Activated naive CD4-positive, alpha-beta T cell treated with anti-CD3 and anti-CD28 coated beads, Interleukin-2, amount 50 U/mL, for 72 hours (primary cell): ENCODE measurements around the gene SOCS3. TPM values are rescaled to one million over a fixed set of nuclear protein-coding genes. Genes with fewer than 3 reads are reported as not detected.
A peak's percentile ranks its signal among the peaks of the same experiment; 100 is the strongest.

Experiments
- ATAC-seq, 2 donors: fragments of 150-1000 bp; cut with Tn5 transposase; 2 replicates each; pipeline ENCODE4 v1.10.0; 2021; ENCODE audit warnings: mild to moderate bottlenecking in 2 of 2, moderate library complexity in 2 of 2
- DNase-seq, 2 donors: peaks; one replicate each; pipeline ENCODE4 v3.0.0; 2021 to 2022; ENCODE audit warnings: low spot score in 2 of 2
- H3K27ac Mint-ChIP-seq, 2 donors: one replicate each; pipeline ENCODE4 v1.8.0; 2022; ENCODE audit warnings: mild to moderate bottlenecking in 2 of 2, mixed read lengths in 2 of 2
- H3K36me3 Mint-ChIP-seq, 2 donors: one replicate each; pipeline ENCODE4 v1.8.0; 2022; ENCODE audit warnings: mixed read lengths in 2 of 2
- H3K9me3 Mint-ChIP-seq, 2 donors: one replicate each; pipeline ENCODE4 v1.8.0; 2022; ENCODE audit warnings: mixed read lengths in 2 of 2
- total RNA-seq, 2 donors: library from RNA; stranded (reverse); gene quantifications; one replicate each; pipeline ENCODE4 v1.2.3, GENCODE V29; 2022

The SOCS3 gene
- total RNA-seq, 2 donors from 2014 or later, result 179 to 182 TPM

DNA sequence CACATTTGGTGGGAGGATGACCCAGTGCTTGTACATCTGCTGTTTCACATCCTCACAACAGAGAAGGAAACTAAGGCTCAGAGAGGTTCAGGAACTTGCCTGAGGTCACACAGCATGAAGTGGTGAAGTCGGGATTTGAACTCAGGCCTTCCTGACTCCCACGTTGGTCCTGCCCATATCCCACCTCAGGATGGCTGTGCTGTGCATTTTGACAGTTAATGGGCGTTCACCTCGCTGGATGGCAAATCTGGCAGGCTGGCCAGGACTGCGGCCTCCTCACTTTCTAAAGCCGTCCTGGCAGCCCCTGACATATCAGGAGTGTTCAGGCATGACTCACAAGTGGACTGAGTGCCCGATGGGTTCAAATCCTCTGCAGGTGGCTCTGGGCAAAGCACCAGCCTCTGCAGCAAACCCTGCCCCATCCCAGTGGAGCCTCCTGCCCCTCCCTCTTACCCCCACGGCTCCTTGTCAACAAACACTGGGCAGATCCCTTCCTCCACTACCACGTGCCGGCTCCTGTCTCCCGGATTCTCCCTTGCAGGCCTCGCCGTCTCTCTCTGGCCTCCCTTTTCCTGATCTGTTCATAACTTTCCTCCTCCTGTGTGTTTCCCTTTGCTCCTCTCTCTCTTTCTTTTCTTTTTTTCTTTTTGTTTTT, 29.2 kb downstream of the SOCS3 start:
- H3K9me3 Mint-ChIP-seq, result no peaks in the 10 kb centered on the region
- ATAC-seq (no peak), DNase-seq (no peak)
- peak overlapping the region in 1 of 2 donors; percentile 94 for H3K27ac Mint-ChIP-seq
- H3K36me3 Mint-ChIP-seq, result no peaks in the 10 kb centered on the region

DNA sequence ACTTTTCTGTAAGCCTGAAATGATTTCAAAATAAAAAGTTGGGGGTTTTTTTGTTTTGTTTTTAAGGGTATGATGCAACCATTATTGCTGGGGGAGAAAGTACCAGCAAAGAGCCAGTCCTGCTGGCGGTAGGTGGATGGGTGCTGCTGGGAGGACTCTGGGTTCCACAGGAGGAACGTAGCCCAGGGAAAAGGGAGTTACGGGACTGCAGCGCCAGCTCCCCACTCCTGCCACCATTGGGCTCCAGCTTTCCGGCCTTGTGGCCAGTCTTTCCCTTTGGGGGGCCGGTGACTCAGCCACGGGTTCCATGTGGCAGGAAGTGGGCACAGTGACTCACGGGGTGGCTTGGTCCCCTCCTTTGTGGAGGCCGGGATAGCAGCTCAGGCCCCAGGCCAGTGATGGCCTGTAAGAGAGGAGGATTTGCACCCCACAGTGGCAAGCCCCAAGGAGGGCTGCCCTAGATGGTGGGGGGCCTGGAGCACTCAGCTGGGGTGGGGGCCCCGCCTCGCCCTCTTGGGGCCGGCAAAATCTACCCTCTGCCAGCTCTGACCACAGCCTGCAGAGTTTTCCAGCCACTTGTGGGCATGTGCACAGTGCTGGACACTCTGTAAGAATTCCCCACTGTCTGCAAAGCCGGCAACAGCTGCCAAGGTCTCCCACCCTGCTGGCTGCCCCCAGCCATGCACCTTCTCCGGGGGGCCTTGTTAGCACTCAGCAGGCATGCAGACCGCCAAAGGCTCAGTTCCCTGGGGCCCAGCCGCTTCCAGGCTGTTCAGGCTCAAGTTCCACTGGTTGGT, 30.4 kb downstream of the SOCS3 start:
- H3K27ac Mint-ChIP-seq, result peak overlapping the region; percentile 22 to 57
- DNase-seq (no peak), ATAC-seq (peak in 1 of 2 donors; percentile 64)
- H3K36me3 Mint-ChIP-seq, result no peaks in the 10 kb centered on the region
- H3K9me3 Mint-ChIP-seq, result no peaks in the 10 kb centered on the region

DNA sequence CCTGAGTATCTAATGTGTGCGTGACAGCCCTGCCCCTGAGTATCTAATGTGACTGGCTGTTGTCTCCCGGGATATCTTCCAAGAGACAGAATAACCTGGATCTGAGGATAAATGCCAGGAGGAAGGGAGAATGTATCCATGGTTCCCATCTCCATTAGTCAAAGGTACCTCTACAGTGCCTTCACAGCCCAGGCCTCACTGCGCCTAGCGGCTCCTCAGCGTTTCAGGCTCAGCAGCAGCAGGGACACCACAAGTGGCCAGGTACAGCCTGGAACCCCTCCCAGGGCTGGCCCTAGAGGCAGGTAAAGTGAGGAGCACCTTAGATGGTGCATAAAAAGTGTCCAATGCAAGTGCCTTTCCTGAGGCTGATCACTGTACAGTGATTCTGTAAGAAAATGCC, 32.0 kb downstream of the SOCS3 start:
- Mint-ChIP-seq H3K27ac (no peak overlapping the region), H3K9me3 (no peaks in the 10 kb centered on the region), H3K36me3 (no peaks in the 10 kb centered on the region)
- ATAC-seq, result no peak
- no peak for DNase-seq

DNA sequence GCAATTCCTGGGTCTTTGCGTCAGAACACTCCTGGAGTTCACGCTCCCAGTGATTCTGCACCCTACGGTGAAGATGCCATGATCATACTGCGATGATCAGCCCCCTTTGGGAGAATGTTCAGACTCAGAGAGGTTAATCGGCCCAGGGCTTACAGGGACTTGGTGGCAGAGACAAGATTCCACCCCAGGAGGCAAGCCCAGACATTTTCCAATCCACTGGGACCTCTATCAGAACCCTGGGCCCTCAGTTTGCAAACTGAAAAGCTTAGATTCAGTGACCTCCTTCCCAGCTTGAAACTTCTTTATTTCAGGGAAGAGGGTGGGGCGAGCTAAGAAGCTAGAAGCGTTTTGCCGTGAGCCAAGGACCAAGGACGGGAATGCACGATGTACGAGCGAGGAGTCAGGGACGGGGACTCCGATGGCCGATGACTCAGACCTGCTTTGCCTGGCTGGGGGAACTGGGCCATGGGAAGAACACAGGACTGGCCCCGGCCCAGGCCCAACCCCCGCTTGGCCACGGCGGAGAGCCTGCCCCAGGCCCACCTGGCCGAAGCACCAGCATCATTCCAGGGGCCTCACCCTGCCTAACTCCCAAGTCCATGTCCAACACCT, 34.7 kb downstream of the SOCS3 start:
- no peak for DNase-seq
- no peaks in the 10 kb centered on the region for H3K9me3 Mint-ChIP-seq
- peak overlapping the region in 1 of 2 donors; percentile 80 for H3K27ac Mint-ChIP-seq
- ATAC-seq, result no peak
- no peaks in the 10 kb centered on the region for H3K36me3 Mint-ChIP-seq

DNA sequence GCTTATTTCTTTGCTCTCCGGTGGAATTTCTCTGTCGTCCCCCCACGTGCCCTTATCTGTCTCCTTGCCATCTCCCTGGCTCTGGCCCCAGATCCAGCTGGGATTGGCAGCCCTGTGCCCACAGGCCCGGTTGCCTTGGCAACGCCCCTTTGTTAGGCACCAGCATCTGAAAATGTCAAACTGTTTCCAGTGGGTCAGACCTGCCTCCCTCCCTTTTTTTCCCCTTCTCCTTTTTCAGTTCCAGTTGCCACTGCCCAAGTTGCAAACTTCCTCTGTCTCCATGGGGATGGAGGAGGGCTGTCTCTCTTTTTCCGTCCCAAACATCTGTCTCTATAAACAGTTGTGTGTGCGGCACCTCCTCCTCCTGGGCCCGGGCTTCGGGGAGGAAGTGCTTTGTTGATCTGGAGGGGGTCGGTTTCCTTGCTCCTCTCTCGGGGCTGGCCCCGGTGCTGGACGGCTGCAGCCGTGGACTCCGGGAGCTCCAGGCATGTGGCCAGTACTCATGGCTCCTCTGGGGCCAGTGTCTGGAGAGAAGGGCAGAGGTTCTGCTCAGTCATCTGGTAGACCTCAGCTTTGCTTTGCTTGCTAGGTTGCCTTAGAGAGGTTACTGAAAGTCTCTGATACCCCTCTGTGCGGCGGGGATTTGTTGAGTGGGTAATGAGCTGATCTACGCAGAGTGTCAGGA, 35.3 kb downstream of the SOCS3 start:
- no peak for DNase-seq
- Mint-ChIP-seq H3K9me3 (no peaks in the 10 kb centered on the region), H3K27ac (peak overlapping the region; percentile 80 to 88), H3K36me3 (no peaks in the 10 kb centered on the region)
- peak; percentile 75 to 80 for ATAC-seq

DNA sequence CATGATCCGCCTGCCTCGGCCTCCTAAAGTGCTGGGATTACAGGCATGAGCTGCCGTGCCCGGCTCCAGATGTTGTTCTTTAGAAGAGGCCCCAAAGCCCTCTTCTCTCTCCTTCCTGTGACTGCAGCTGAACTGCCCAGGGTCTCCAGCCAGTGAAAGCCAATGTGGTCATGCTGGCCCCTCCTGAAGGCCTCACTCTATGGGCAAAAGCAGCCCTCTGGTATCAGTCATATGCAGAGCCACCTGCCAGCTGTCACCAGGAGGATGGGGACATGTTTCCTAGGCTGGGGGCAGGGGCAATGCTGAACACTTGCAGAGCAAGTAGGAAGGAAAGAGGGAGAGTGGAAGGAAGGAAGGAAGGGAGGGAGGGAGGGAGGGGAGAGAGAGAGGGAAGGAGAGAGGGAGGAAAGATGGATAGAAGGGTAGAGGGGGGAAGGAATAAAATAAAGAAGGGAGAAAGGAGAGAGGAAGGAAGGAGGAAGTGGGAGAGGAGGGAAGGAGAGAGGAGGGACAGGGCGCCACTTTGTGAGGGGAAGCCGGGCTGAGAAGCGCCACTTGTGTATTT, 36.0 kb downstream of the SOCS3 start:
- DNase-seq (no peak), ATAC-seq (no peak)
- Mint-ChIP-seq H3K27ac (peak overlapping the region; percentile 80 to 88), H3K36me3 (no peaks in the 10 kb centered on the region), H3K9me3 (no peaks in the 10 kb centered on the region)

DNA sequence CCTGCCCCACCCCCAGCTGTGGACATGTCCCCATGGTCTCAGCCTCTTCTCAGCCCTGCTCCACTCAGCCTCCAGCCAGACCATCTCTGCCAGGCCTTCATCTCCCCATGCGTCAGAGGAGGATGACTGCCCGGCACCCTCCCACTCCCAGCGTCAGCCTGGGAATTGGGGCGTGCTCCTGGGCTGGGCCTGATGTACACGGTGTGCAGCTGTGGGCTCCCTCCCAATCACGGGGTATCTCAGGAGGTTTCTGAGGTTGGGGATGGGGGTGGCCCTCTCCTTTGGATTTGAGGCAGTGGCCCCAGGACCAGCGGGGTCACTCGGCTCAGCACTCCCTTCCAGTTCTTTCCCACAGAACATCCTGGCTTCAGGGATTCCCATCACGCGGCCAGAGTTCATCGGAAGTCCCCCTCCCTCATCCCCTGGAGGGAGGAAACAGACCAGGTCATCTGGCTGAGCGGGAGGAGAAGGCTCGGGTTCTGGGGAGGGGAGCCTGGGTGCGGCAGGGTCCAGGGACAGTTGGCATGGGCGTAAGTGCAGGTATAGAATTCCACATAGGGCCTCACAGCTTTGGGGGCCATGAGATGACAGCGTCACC, 36.9 kb downstream of the SOCS3 start:
- DNase-seq, result no peak
- Mint-ChIP-seq H3K9me3 (no peaks in the 10 kb centered on the region), H3K36me3 (no peaks in the 10 kb centered on the region), H3K27ac (peak overlapping the region in 1 of 2 donors; percentile 9)
- ATAC-seq, result no peak

DNA sequence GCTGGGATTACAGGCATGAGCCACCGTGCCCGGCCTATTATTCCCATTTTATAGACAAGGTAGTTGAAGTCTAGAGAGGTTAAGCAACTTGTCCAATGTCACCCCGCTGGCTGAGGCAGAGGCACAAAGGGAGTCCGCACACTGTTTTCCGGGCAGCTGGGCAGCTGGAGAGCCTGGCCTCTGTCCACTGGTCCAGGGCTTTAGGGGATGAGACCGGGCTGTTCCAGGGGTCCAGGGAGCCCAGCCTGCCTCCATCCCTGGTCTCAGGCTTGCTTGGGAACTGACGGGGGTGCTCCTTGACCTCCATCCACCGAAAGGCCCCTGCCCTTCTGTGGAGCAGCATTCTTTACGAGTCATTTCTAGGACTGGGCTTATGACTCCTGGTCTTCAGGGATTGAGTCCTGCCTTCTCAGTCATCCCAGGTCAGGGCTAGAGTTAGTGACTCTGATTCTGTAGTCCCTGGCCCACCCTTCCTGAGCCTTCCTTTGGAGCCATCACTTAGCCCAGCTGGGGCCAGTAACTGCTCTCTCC, 37.5 kb downstream of the SOCS3 start:
- H3K36me3 Mint-ChIP-seq, result no peaks in the 10 kb centered on the region
- no peaks in the 10 kb centered on the region for H3K9me3 Mint-ChIP-seq
- no peak for ATAC-seq
- no peak for DNase-seq
- peak overlapping the region in 1 of 2 donors; percentile 9 for H3K27ac Mint-ChIP-seq

DNA sequence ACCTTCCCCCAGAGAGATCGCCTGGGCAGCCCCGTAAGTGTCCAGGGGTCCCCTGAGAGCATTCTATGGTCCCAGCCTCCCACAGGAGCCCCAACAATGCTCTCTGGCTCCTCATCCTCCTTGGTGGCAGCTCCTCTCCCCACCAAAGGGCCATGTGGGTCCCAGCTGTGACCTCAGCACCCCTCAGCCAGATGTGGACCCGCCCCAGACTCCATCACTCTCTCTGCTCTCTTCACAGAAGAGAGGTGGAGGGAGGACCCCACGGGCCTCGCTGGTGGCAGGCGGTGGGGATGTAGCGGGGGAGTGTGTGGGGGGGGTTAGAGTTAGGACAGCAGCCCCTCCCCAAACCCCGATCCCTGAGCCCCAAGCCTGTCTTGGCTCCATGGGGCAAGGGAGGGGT, 41.0 kb downstream of the SOCS3 start:
- no peak for DNase-seq
- Mint-ChIP-seq H3K36me3 (no peaks in the 10 kb centered on the region), H3K9me3 (no peaks in the 10 kb centered on the region), H3K27ac (no peak overlapping the region)
- ATAC-seq, result no peak

DNA sequence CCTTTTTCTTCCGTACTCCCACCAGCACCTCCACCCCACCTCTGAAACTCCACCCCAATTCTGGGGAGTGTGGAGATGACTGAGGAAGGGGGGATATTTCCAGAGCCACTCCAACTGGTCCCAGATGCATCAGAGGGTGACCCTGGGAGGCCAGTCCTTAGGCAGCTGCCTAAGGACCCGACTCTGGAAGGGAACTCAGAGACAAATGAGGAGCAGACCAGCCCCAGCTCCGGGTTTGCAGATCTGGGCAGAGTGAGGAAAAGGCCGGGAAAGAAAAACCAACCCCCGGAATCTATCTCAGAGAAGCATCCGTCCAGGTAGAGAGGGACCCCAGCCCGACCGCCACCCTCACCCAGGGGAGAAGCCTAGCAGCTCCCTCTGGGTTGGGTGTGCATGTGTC, 41.5 kb downstream of the SOCS3 start:
- H3K9me3 Mint-ChIP-seq, result no peaks in the 10 kb centered on the region

DNA sequence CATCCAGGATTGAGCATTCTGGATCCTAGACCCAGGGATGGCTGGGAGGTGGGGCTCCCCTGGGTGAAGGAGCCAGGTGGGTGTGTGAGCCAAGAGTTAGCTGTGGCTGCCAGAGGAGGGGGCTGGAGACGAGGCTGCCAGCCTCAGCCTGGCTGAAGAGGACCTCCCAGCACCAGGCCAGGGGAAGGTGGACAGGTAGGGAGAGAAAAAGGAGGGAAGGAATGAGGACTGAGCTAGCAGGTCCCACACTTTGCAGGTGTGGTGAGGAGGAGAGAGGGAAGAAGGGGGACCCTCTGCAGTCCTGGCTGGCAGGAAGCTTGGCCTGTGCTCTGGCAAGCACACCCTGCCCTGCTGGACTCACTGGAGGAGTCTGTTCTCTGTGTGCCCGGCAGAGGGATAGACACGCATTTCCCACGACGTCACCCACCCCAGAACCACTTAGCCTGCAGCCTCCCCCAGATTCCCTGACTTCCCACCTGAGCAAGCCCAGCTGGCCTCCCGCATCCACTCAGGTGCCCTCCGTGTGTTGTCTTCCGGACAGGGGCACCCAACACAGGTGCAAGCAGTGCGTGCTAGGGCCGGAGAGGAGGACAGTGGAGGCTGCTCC, 42.0 kb downstream of the SOCS3 start:
- Mint-ChIP-seq H3K9me3 (no peaks in the 10 kb centered on the region), H3K36me3 (no peaks in the 10 kb centered on the region), H3K27ac (peak overlapping the region in 1 of 2 donors; percentile 83)
- DNase-seq (no peak), ATAC-seq (no peak)

More for the DNA sequence above, 41.5 kb downstream of the SOCS3 start:
- ATAC-seq (no peak), DNase-seq (no peak)
- Mint-ChIP-seq H3K27ac (no peak overlapping the region), H3K36me3 (no peaks in the 10 kb centered on the region)

DNA sequence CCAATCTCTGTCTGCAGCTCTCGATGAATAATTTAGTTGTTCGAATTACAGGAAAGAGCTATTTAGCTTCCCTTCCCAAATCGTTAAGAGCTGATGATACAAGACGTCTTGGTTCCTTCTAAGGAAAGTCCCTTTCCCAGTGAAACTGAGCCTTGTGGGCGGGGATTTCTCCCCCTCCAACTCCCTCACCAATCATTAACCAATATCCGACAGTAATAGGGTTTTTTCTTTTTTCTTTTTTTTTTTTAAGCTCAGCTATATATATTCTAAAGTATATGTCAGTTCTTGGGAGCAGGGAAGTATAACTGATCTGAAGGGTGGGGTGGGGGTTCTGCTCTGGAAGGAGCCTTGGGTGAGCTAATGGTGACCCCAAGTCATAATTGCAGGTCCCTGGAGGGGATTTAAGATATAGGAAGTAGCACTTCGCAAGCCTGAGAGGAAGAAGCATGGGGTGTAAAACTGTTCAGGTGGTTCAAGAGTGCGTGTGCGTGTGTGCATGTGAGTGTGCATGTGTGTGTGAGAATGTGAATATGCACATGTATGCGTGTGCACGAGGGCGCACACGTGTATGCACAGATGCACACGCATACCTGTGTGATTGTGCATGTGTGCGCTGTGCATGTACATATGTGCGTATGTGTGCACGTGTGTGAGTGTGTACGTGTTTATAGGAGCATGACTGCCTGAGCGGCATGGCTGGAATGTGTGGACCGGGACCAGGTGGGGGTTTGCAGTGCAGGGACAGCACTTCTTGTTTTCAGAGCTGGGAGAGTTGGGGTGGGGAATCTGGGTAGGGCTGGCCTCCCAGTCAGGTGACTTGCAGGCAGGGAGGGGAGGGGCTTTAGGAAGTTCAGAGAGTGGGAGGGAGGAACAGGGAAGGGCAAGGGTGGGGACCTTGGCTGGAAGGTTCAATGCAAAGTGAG, 42.7 kb downstream of the SOCS3 start:
- no peak for DNase-seq
- peak overlapping the region; percentile 81 to 83 for H3K27ac Mint-ChIP-seq
- no peaks in the 10 kb centered on the region for H3K36me3 Mint-ChIP-seq
- no peaks in the 10 kb centered on the region for H3K9me3 Mint-ChIP-seq
- ATAC-seq, result no peak

DNA sequence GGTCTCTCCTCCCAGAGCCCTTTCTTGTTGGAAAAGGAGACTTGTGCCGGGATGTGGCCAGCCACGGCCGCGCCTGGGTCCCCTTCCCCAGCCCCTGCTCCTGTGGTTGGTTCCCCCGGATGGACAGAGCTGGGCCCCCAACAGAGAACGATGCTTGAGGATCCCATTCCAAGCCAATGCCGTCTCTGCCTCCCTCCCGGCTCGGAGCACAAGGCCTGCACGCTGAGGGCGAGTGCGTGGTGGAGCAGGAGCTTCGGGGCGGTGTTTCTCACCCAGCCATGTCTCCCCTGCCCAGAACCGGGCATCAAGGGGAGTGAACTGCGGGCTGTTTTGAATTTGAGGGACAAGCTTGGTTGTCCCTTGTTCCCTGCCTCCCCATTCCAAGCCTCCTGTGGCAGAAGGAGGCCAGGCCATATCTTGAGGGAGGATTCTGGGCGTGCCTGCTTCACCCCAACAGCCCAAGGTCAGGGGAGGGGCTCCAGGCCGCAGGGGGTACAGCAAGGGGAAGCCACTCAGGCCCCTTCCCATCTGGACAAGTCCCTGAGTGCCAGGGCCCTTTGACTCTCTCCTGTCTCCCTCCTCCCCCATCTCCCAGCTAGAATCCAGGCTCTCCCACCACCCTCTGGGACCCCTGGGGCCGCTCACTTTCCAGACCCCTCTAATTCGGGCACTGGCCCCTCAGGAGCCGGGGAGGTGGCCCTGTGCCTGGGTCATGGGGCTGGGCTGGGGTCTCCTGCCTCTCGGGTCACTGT, 43.6 kb downstream of the SOCS3 start:
- ATAC-seq, result no peak
- no peak for DNase-seq
- H3K36me3 Mint-ChIP-seq, result no peaks in the 10 kb centered on the region
- no peaks in the 10 kb centered on the region for H3K9me3 Mint-ChIP-seq
- peak overlapping the region; percentile 81 to 83 for H3K27ac Mint-ChIP-seq

DNA sequence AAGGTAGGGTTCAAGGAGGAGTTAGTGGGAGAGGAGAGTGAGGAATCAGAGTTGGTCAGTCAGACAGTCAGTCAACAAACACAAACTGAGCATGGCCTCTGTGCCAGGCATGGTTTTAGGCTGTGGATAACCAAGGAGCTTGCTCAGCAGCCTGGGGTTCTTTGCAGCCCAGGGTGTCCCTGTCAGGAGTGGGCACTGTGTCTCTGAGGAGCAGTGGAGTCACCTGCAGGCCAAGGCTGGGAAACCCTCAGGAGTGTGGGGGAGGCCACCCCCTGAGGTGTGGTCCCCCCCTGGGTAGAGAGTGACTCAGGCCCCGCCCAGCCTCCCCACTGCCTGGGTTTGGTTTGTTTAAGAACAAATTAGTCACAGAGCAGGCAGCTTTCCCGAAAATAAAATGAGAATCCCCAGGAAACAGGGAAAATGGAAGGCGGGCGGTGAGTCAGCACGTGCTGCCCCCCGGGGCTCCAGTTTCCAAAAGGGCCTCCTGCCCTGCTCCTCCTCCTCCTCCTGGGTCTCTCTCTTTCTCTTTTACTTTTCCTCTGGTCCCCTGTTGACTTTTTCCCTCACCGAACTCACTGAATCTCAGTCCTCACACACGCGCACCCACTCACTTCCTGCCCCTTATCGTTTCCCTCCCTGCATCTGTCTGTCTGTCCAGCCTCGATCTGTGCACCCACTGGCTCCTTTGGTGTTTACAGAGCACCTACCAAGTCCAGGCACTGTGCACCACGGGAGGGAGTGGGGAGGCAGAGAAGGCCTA, 44.3 kb downstream of the SOCS3 start:
- H3K9me3 Mint-ChIP-seq, result no peaks in the 10 kb centered on the region
- ATAC-seq (peak; percentile 57 to 82), DNase-seq (peak; percentile 46 to 84)
- H3K27ac Mint-ChIP-seq, result peak overlapping the region; percentile 83 to 92
- no peaks in the 10 kb centered on the region for H3K36me3 Mint-ChIP-seq
